GM18868 (cell line): Measurements from ENCODE around the gene RPL14.
A peak's percentile ranks its signal among the peaks of the same experiment; 100 is the strongest.
"Not testable (repeated sequence)": the region's sequence is repeated elsewhere in the genome, so short reads cannot be mapped to it uniquely, and the experiment has no call there.

Experiments
- ATAC-seq: cut with Tn5 transposase; IDR thresholded peaks from one replicate; pipeline ENCODE4 v1.9.1; 2021; ENCODE audit warnings: mild to moderate bottlenecking, moderate library complexity; ENCODE audit not compliant: unreplicated experiment

RPL14 gene

GRCh38 chr3:40456940-40457823, at the start of gene RPL14:
RPL14 (plus strand) TSS chr3:40457339; CDS start chr3:40457472, 133 bp downstream.
- ATAC-seq, result peak; percentile 66

- ATAC-seq, result no peak
Observed at GRCh38 chr3:40407611-40408010, 49.5 kb upstream of the RPL14 start.

GRCh38 chr3:40414270-40414669, 42.9 kb upstream of the RPL14 start:
- ATAC-seq, result no peak

GRCh38 chr3:40417845-40418543, 39.1 kb upstream of the RPL14 start:
- ATAC-seq, result no peak

GRCh38 chr3:40422861-40423260, 34.3 kb upstream of the RPL14 start:
- ATAC-seq, result no peak

- ATAC-seq, result no peak
Observed at GRCh38 chr3:40427045-40427669, 30.0 kb upstream of the RPL14 start.

GRCh38 chr3:40432793-40433192, 24.3 kb upstream of the RPL14 start:
- ATAC-seq, result no peak

- ATAC-seq, result no peak
Observed at GRCh38 chr3:40437889-40438288, 19.2 kb upstream of the RPL14 start.

- ATAC-seq, result no peak
Observed at GRCh38 chr3:40445062-40445461, 12.1 kb upstream of the RPL14 start.

GRCh38 chr3:40445880-40446279, 11.3 kb upstream of the RPL14 start:
- no peak for ATAC-seq

- ATAC-seq, result no peak
Observed at GRCh38 chr3:40450438-40450837, 6.7 kb upstream of the RPL14 start.

GRCh38 chr3:40451551-40451950, 5.6 kb upstream of the RPL14 start:
- ATAC-seq, result no peak

- ATAC-seq, result no peak
Observed at GRCh38 chr3:40452057-40452456, 5.1 kb upstream of the RPL14 start.

- no peak for ATAC-seq
Observed at GRCh38 chr3:40452562-40452875, 4.6 kb upstream of the RPL14 start.

- peak; percentile 93 for ATAC-seq
Observed at GRCh38 chr3:40452876-40453730, 4.0 kb upstream of the RPL14 start.

- ATAC-seq, result no peak
Observed at GRCh38 chr3:40453933-40454332, 3.2 kb upstream of the RPL14 start.

GRCh38 chr3:40455328-40455727, 1.8 kb upstream of the RPL14 start:
- no peak for ATAC-seq

- ATAC-seq, result no peak
Observed at GRCh38 chr3:40456279-40456939, 730 bp upstream of the RPL14 start.

GRCh38 chr3:40458473-40458872, 1.3 kb downstream of the RPL14 start:
- ATAC-seq, result no peak

GRCh38 chr3:40460481-40460880, 3.3 kb downstream of the RPL14 start:
- not testable (repeated sequence) for ATAC-seq
